Suprapubic skin (tissue), 3 donors: ENCODE data around the gene MRNIP.

ENCODE experiments used
- CTCF ChIP-seq, 2 donors: fragments of 200-600 bp in 1 of 2; fragments of 450-650 bp in 1 of 2; sonication (generic) in 1 of 2; IDR thresholded peaks; one replicate each; pipeline ENCODE4 v1.5.1; 2016 to 2019; ENCODE audit warnings: antibody characterized with exemption in 2 of 2, mild to moderate bottlenecking in 1 of 2, moderate library complexity in 1 of 2
- EP300 ChIP-seq: sonication (generic); formaldehyde crosslinking; IDR thresholded peaks from one replicate; pipeline ENCODE4 v1.6.1; 2017; ENCODE audit warnings: antibody characterized with exemption
- POLR2A ChIP-seq, 2 donors: fragments of 450-650 bp; IDR thresholded peaks; one replicate each; pipeline ENCODE4 v1.6.1; 2017; ENCODE audit warnings: antibody characterized with exemption in 2 of 2, mild to moderate bottlenecking in 2 of 2, moderate library complexity in 2 of 2

GRCh38 chr5:179805070-179805528, 53.5 kb downstream of the MRNIP start:
- no peak for TF ChIP-seq CTCF (IDR thresholded peaks at IDR 0.05)
- TF ChIP-seq POLR2A (IDR thresholded peaks at IDR 0.05): no peak
- TF ChIP-seq EP300: no peak
